Endodermal cell (in vitro differentiated cells): ENCODE results near the gene PDCD4. TPM values are rescaled to one million over a fixed set of nuclear protein-coding genes. Genes with fewer than 3 reads are reported as not detected.

Source experiments
- DNase-seq: peaks from one replicate; pipeline ENCODE4 v3.0.0-alpha.2; 2017
- H3K27ac ChIP-seq: 2 replicates; pipeline ENCODE4 v1.5.1; 2013; ENCODE audit warnings: mild to moderate bottlenecking, low read depth, low read length, moderate library complexity
- H3K27me3 ChIP-seq: 2 replicates; pipeline ENCODE4 v1.6.1; 2013; ENCODE audit warnings: mild to moderate bottlenecking, low read length, moderate library complexity; ENCODE audit not compliant: insufficient read depth, control insufficient read depth, poor library complexity, severe bottlenecking
- H3K36me3 ChIP-seq: 2 replicates; pipeline ENCODE4 v1.7.0; 2013; ENCODE audit warnings: mild to moderate bottlenecking, low read length, moderate library complexity; ENCODE audit not compliant: control insufficient read depth, insufficient read depth
- H3K4me1 ChIP-seq: one replicate; pipeline ENCODE4 v1.7.0; 2013; ENCODE audit warnings: low read length; ENCODE audit not compliant: control insufficient read depth, insufficient read depth
- H3K4me3 ChIP-seq: 2 replicates; pipeline ENCODE4 v1.5.1; 2013; ENCODE audit warnings: mild to moderate bottlenecking, low read length, moderate library complexity
- H3K9ac ChIP-seq: 2 replicates; pipeline ENCODE4 v1.6.1; 2013; ENCODE audit warnings: mild to moderate bottlenecking, low read length, moderate library complexity; ENCODE audit not compliant: poor library complexity, severe bottlenecking; ENCODE audit errors: extremely low read depth
- H3K9me3 ChIP-seq: 2 replicates; pipeline ENCODE4 v1.6.1; 2013; ENCODE audit warnings: mild to moderate bottlenecking, low read length, moderate library complexity; ENCODE audit not compliant: control insufficient read depth
- H3K27ac Mint-ChIP-seq: 2 replicates; pipeline ENCODE4 v1.8.0; 2020; ENCODE audit warnings: mixed read lengths
- H3K27me3 Mint-ChIP-seq: 2 replicates; pipeline ENCODE4 v1.8.0; 2021; ENCODE audit warnings: mild to moderate bottlenecking, mixed read lengths; ENCODE audit not compliant: insufficient read depth
- H3K36me3 Mint-ChIP-seq: 2 replicates; pipeline ENCODE4 v1.8.0; 2020; ENCODE audit warnings: low read depth, mixed read lengths
- H3K4me1 Mint-ChIP-seq: 2 replicates; pipeline ENCODE4 v1.8.0; 2020; ENCODE audit warnings: mixed read lengths
- H3K4me3 Mint-ChIP-seq: 2 replicates; pipeline ENCODE4 v1.8.0; 2020; ENCODE audit warnings: mild to moderate bottlenecking, moderate library complexity, mixed read lengths
- H3K9me3 Mint-ChIP-seq: 2 replicates; pipeline ENCODE4 v1.8.0; 2020; ENCODE audit warnings: mild to moderate bottlenecking, mixed read lengths
- CTCF ChIP-seq: fragments of 200-600 bp; sonication (generic); conservative IDR thresholded peaks from 2 replicates; pipeline ENCODE4 v1.5.0; 2021; ENCODE audit warnings: antibody characterized with exemption, mild to moderate bottlenecking
- WGBS, 2 experiments: methylation state at CpG; one replicate each; pipeline versions ENCODE4 v1.1.5 to v1.1.7; 2013; ENCODE audit warnings: missing lambda C conversion rate in 2 of 2, mixed read lengths in 1 of 2; ENCODE audit not compliant: insufficient coverage in 1 of 2, insufficient read length in 1 of 2; 5-methylcytosine and 5-hydroxymethylcytosine counted together
- total RNA-seq, 2 donors: library from RNA; stranded (reverse); fragmentation: NEBNext Ultra II Directional in 1 of 2; extraction: Animal tissue kit (Norgen Biotek cat#: 25700) in 1 of 2; gene quantifications; 2 replicates in 1 of 2; 3 replicates in 1 of 2; pipeline ENCODE4 v1.2.1, GENCODE V29; 2021

The PDCD4 gene
- total RNA-seq, 2 donors from 2014 or later, result 46.5 to 48.5 TPM

- 92 to 96% methylated on average over 5 of the region's 5 CpGs for WGBS, 2 experiments
- Histone ChIP-seq H3K27ac (no peak overlapping the region), H3K4me3 (no peak overlapping the region), H3K27me3 (no peaks in the 10 kb centered on the region), H3K9me3 (peaks cover 17% of the 10 kb centered on the region), H3K36me3 (peaks cover 41% of the 10 kb centered on the region), H3K4me1 (no peaks in the 10 kb centered on the region), H3K9ac (no peak overlapping the region)
- DNase-seq, result no peak
- peaks cover 5% of the 10 kb centered on the region for H3K4me1 Mint-ChIP-seq
- no peak overlapping the region for H3K27ac Mint-ChIP-seq
- H3K4me3 Mint-ChIP-seq, result no peak overlapping the region
- peaks cover 27% of the 10 kb centered on the region for H3K36me3 Mint-ChIP-seq
- no peaks in the 10 kb centered on the region for H3K9me3 Mint-ChIP-seq
- TF ChIP-seq CTCF, result no peak
- no peaks in the 10 kb centered on the region for H3K27me3 Mint-ChIP-seq
Measured at GRCh38 chr10:110944792-110945396, 73.2 kb downstream of the PDCD4 start.

- H3K27ac ChIP-seq, result no peak overlapping the region
- peaks cover 45% of the 10 kb centered on the region for H3K36me3 ChIP-seq
- no peaks in the 10 kb centered on the region for H3K27me3 Mint-ChIP-seq
- H3K4me3 Mint-ChIP-seq, result no peak overlapping the region
- no peaks in the 10 kb centered on the region for H3K9me3 Mint-ChIP-seq
- H3K27me3 ChIP-seq, result no peaks in the 10 kb centered on the region
- peaks cover 5% of the 10 kb centered on the region for H3K4me1 Mint-ChIP-seq
- H3K9me3 ChIP-seq, result peaks cover 13% of the 10 kb centered on the region
- H3K4me3 ChIP-seq, result no peak overlapping the region
- WGBS, 2 experiments, result 87 to 100% methylated on average over 1 of the region's 1 CpG
- no peak overlapping the region for H3K27ac Mint-ChIP-seq
- no peak for DNase-seq
- H3K4me1 ChIP-seq, result no peaks in the 10 kb centered on the region
- TF ChIP-seq CTCF, result no peak
- peaks cover 19% of the 10 kb centered on the region for H3K36me3 Mint-ChIP-seq
- H3K9ac ChIP-seq, result no peak overlapping the region
Measured at GRCh38 chr10:110946496-110946895, 74.8 kb downstream of the PDCD4 start.

- WGBS, 2 experiments, result 79 to 90% methylated on average over 3 of the region's 4 CpGs
- DNase-seq, result no peak
- TF ChIP-seq CTCF, result no peak
- Mint-ChIP-seq H3K9me3 (no peaks in the 10 kb centered on the region), H3K27me3 (no peaks in the 10 kb centered on the region), H3K36me3 (peaks cover 21% of the 10 kb centered on the region), H3K4me1 (peaks cover 5% of the 10 kb centered on the region), H3K27ac (no peak overlapping the region), H3K4me3 (no peak overlapping the region)
- Histone ChIP-seq H3K9ac (no peak overlapping the region), H3K9me3 (peaks cover 13% of the 10 kb centered on the region), H3K4me1 (no peaks in the 10 kb centered on the region), H3K27ac (no peak overlapping the region), H3K4me3 (no peak overlapping the region), H3K27me3 (no peaks in the 10 kb centered on the region), H3K36me3 (peaks cover 46% of the 10 kb centered on the region)
Measured at GRCh38 chr10:110947061-110947595, 75.4 kb downstream of the PDCD4 start.

Other genes with a start within 250 kb of the PDCD4 start
- 1 to 10 TPM; 6.2 to 7.0 TPM for gene RBM20, start 227.6 kb upstream of the PDCD4 start, total RNA-seq
- gene BBIP1, start 47.3 kb downstream of the PDCD4 start, total RNA-seq, result 10 to 100 TPM; 27.6 to 32.8 TPM
- 10 to 100 TPM; 38.4 to 49.6 TPM for gene SHOC2, start 47.7 kb downstream of the PDCD4 start, total RNA-seq
- under 1 TPM in 1 of 2 donors, not detected in 1; 0.13 TPM for gene ADRA2A, start 205.1 kb downstream of the PDCD4 start, total RNA-seq